Measurements from ENCODE around the gene FLNC. TPM values are rescaled to one million over a fixed set of nuclear protein-coding genes. Genes with fewer than 3 reads are reported as not detected.

Gene FLNC
- total and polyA plus RNA-seq, 9 of the 15 experiments (the other 6 are each of a cell fraction or from before 2014, with no cell fraction given): 0.90 to 155 (median 28.8) TPM

DNA sequence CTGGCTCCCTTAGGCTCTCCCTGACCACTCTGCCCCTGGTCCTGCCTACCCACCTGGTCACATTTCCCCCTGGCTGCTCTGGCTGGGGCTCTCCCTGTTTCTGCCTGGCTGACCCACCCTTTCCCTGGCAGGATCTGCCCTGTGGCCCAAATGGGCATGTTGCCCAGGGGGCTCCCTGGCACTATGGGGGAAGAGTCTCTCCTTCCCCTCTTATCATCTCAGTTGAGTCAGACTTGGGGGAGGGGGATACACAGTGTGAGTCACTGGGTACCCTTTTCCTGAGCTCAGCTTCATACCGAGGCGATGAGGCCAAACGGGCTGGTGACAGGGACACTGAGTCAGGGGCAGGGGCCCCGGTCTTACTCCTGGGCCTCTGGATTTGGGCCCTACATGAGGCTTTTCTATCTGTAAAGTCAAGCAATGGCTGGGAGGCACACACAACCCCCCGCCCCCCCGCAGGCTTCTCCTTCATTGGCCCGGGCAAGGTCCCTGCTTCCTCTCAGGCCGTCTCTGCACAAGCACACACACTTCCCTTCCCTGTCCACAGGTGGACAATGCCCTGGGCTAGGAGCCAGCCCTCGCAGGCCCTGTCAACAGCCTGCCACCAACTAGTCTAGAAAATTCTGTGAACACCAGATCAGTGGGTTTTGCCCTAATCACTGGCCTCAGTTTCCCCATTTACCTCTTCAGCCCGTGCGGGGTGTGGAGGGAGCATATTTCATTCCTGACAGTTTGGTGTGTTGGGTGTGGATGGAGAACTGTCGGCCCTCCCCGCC is 627 bp upstream of the FLNC start (continued):
- TF ChIP-seq, protein P1, sequence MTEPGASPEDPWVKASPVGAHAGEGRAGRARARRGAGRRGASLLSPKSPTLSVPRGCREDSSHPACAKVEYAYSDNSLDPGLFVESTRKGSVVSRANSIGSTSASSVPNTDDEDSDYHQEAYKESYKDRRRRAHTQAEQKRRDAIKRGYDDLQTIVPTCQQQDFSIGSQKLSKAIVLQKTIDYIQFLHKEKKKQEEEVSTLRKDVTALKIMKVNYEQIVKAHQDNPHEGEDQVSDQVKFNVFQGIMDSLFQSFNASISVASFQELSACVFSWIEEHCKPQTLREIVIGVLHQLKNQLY (CRISPR knock-in tag; conservative IDR thresholded peaks at IDR 0.05): no peak
- TF ChIP-seq, protein P2, sequence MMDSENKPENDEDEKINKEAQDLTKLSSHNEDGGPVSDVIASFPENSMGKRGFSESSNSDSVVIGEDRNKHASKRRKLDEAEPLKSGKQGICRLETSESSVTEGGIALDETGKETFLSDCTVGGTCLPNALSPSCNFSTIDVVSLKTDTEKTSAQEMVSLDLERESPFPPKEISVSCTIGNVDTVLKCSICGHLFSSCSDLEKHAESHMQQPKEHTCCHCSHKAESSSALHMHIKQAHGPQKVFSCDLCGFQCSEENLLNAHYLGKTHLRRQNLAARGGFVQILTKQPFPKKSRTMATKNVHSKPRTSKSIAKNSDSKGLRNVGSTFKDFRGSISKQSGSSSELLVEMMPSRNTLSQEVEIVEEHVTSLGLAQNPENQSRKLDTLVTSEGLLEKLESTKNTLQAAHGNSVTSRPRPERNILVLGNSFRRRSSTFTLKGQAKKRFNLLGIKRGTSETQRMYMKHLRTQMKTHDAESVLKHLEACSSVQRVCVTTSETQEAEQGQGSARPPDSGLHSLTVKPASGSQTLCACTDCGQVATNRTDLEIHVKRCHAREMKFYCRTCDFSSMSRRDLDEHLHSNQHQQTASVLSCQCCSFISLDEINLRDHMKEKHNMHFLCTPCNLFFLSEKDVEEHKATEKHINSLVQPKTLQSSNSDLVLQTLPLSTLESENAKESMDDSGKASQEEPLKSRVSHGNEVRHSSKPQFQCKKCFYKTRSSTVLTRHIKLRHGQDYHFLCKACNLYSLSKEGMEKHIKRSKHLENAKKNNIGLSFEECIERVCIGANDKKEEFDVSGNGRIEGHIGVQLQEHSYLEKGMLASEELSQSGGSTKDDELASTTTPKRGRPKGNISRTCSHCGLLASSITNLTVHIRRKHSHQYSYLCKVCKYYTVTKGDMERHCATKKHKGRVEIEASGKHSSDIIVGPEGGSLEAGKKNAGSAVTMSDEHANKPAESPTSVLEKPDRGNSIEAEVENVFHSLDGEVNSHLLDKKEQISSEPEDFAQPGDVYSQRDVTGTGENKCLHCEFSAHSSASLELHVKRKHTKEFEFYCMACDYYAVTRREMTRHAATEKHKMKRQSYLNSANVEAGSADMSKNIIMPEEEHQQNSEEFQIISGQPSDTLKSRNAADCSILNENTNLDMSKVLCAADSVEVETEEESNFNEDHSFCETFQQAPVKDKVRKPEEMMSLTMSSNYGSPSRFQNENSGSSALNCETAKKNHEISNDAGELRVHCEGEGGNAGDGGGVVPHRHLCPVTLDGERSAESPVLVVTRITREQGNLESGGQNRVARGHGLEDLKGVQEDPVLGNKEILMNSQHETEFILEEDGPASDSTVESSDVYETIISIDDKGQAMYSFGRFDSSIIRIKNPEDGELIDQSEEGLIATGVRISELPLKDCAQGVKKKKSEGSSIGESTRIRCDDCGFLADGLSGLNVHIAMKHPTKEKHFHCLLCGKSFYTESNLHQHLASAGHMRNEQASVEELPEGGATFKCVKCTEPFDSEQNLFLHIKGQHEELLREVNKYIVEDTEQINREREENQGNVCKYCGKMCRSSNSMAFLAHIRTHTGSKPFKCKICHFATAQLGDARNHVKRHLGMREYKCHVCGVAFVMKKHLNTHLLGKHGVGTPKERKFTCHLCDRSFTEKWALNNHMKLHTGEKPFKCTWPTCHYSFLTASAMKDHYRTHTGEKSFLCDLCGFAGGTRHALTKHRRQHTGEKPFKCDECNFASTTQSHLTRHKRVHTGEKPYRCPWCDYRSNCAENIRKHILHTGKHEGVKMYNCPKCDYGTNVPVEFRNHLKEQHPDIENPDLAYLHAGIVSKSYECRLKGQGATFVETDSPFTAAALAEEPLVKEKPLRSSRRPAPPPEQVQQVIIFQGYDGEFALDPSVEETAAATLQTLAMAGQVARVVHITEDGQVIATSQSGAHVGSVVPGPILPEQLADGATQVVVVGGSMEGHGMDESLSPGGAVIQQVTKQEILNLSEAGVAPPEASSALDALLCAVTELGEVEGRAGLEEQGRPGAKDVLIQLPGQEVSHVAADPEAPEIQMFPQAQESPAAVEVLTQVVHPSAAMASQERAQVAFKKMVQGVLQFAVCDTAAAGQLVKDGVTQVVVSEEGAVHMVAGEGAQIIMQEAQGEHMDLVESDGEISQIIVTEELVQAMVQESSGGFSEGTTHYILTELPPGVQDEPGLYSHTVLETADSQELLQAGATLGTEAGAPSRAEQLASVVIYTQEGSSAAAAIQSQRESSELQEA (IDR thresholded peaks at IDR 0.05; ENCODE audit: low read depth): no peak; the same call in 1 of the 2 replicates
- TF ChIP-seq, protein P3, sequence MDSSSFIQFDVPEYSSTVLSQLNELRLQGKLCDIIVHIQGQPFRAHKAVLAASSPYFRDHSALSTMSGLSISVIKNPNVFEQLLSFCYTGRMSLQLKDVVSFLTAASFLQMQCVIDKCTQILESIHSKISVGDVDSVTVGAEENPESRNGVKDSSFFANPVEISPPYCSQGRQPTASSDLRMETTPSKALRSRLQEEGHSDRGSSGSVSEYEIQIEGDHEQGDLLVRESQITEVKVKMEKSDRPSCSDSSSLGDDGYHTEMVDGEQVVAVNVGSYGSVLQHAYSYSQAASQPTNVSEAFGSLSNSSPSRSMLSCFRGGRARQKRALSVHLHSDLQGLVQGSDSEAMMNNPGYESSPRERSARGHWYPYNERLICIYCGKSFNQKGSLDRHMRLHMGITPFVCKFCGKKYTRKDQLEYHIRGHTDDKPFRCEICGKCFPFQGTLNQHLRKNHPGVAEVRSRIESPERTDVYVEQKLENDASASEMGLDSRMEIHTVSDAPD (CRISPR knock-in tag; IDR thresholded peaks at IDR 0.05): no peak
- TF ChIP-seq, protein P4, sequence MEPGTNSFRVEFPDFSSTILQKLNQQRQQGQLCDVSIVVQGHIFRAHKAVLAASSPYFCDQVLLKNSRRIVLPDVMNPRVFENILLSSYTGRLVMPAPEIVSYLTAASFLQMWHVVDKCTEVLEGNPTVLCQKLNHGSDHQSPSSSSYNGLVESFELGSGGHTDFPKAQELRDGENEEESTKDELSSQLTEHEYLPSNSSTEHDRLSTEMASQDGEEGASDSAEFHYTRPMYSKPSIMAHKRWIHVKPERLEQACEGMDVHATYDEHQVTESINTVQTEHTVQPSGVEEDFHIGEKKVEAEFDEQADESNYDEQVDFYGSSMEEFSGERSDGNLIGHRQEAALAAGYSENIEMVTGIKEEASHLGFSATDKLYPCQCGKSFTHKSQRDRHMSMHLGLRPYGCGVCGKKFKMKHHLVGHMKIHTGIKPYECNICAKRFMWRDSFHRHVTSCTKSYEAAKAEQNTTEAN (CRISPR knock-in tag; IDR thresholded peaks at IDR 0.05): no peak
- TF ChIP-seq BRCA1 (IDR thresholded peaks at IDR 0.05) (no peak), BRCA1 (CRISPR knock-in tag; IDR thresholded peaks at IDR 0.05) (no peak), SRSF7 (optimal IDR thresholded peaks at IDR 0.05; ENCODE audit: low read depth, low read length) (no peak), ZNF696 (CRISPR knock-in tag; conservative IDR thresholded peaks at IDR 0.05) (no peak), CCAR2 (IDR thresholded peaks at IDR 0.05; ENCODE audit: low read depth, low read length) (no peak)
- TF ChIP-seq, protein P5, sequence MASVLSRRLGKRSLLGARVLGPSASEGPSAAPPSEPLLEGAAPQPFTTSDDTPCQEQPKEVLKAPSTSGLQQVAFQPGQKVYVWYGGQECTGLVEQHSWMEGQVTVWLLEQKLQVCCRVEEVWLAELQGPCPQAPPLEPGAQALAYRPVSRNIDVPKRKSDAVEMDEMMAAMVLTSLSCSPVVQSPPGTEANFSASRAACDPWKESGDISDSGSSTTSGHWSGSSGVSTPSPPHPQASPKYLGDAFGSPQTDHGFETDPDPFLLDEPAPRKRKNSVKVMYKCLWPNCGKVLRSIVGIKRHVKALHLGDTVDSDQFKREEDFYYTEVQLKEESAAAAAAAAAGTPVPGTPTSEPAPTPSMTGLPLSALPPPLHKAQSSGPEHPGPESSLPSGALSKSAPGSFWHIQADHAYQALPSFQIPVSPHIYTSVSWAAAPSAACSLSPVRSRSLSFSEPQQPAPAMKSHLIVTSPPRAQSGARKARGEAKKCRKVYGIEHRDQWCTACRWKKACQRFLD (CRISPR knock-in tag; IDR thresholded peaks at IDR 0.05): no peak; the same call in 1 of the 2 replicates
- TF ChIP-seq, protein P6, sequence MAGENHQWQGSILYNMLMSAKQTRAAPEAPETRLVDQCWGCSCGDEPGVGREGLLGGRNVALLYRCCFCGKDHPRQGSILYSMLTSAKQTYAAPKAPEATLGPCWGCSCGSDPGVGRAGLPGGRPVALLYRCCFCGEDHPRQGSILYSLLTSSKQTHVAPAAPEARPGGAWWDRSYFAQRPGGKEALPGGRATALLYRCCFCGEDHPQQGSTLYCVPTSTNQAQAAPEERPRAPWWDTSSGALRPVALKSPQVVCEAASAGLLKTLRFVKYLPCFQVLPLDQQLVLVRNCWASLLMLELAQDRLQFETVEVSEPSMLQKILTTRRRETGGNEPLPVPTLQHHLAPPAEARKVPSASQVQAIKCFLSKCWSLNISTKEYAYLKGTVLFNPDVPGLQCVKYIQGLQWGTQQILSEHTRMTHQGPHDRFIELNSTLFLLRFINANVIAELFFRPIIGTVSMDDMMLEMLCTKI (IDR thresholded peaks at IDR 0.05; ENCODE audit: partially characterized antibody): no peak
